ENCODE results near the gene ZFP30.
"Not testable (repeated sequence)": the region's sequence is repeated elsewhere in the genome, so short reads cannot be mapped to it uniquely, and the experiment has no call there.

Gene ZFP30

GRCh38 chr19:37655301-37655688 lies at the start of gene ZFP30:
ZFP30 (minus strand) TSS chr19:37655465; CDS start chr19:37647822, 7,643 bp downstream.
- peak; percentile 50 to 97 (median 86) for DNase-seq

GRCh38 chr19:37699057-37699456 lies 43.8 kb upstream of the ZFP30 start:
- DNase-seq = no peak

- DNase-seq = no peak
Observed at GRCh38 chr19:37698216-37698615, 43.0 kb upstream of the ZFP30 start.

GRCh38 chr19:37695144-37695899 lies 40.1 kb upstream of the ZFP30 start:
- DNase-seq = no peak

GRCh38 chr19:37692956-37693620 lies 37.8 kb upstream of the ZFP30 start:
- DNase-seq = peak in 31 of 56 donors; percentile 0 to 59 (median 26)

- peak; percentile 23 to 91 (median 80) for DNase-seq
Observed at GRCh38 chr19:37691881-37692504, 36.7 kb upstream of the ZFP30 start.

GRCh38 chr19:37683520-37683919 lies 28.3 kb upstream of the ZFP30 start:
- no peak for DNase-seq

- no peak for DNase-seq
Observed at GRCh38 chr19:37669450-37669914, 14.2 kb upstream of the ZFP30 start.

- not testable (repeated sequence) for DNase-seq
Observed at GRCh38 chr19:37657157-37657556, 1.9 kb upstream of the ZFP30 start.

- DNase-seq = peak in 54 of 56 donors; percentile 46 to 97 (median 79)
Observed at GRCh38 chr19:37655689-37656371, 565 bp upstream of the ZFP30 start.

- peak in 34 of 56 donors; percentile 2 to 66 (median 44) for DNase-seq
Observed at GRCh38 chr19:37654629-37655300, 500 bp downstream of the ZFP30 start.

GRCh38 chr19:37654118-37654517 lies 1.1 kb downstream of the ZFP30 start:
- no peak for DNase-seq

GRCh38 chr19:37635076-37636056 lies 19.9 kb downstream of the ZFP30 start:
- DNase-seq = no peak

GRCh38 chr19:37594982-37595382 lies 60.3 kb downstream of the ZFP30 start:
- peak in 50 of 56 donors; percentile 18 to 85 (median 70) for DNase-seq

- peak; percentile 58 to 95 (median 87) for DNase-seq
Observed at GRCh38 chr19:37594304-37594981, 60.8 kb downstream of the ZFP30 start, which contains the start of the genes ZNF540 and ZNF571. ZNF540 (plus strand) TSS chr19:37594876; CDS start chr19:37598448, 3,572 bp downstream. ZNF571 (minus strand) TSS chr19:37594792; CDS start chr19:37586676, 8,116 bp downstream.

GRCh38 chr19:37593996-37594303 lies 61.3 kb downstream of the ZFP30 start:
- DNase-seq = peak in 1 of 56 donors; percentile 41

GRCh38 chr19:37583340-37583739 lies 71.9 kb downstream of the ZFP30 start:
- no peak for DNase-seq

- no peak for DNase-seq
Observed at GRCh38 chr19:37572203-37572602, 83.1 kb downstream of the ZFP30 start.

- no peak for DNase-seq
Observed at GRCh38 chr19:37565370-37565669, 89.9 kb downstream of the ZFP30 start.
